Ishikawa (cell line): ENCODE results near the gene FGF21.
A peak's percentile ranks its signal among the peaks of the same experiment; 100 is the strongest.

Source experiments
- CREB1 ChIP-seq: IDR thresholded peaks from 2 replicates; pipeline ENCODE4 v1.6.1; 2012; ENCODE audit warnings: low read depth
- EP300 ChIP-seq: IDR thresholded peaks from 2 replicates; pipeline ENCODE4 v1.6.1; 2012; ENCODE audit warnings: borderline replicate concordance
- FOXM1 ChIP-seq: IDR thresholded peaks from 2 replicates; pipeline ENCODE4 v1.6.1; 2012; ENCODE audit warnings: low read depth, borderline replicate concordance
- NFIC ChIP-seq: IDR thresholded peaks from 2 replicates; pipeline ENCODE4 v1.6.1; 2012
- REST ChIP-seq: IDR thresholded peaks from 2 replicates; pipeline ENCODE4 v1.6.1; 2012; ENCODE audit warnings: low read depth, mild to moderate bottlenecking
- TAF1 ChIP-seq: IDR thresholded peaks from 2 replicates; pipeline ENCODE4 v1.6.1; 2012; ENCODE audit warnings: low read depth, mild to moderate bottlenecking
- TEAD4 ChIP-seq: IDR thresholded peaks from 2 replicates; pipeline ENCODE4 v1.6.1; 2012
- USF1 ChIP-seq: IDR thresholded peaks from 2 replicates; pipeline ENCODE4 v1.6.1; 2012

- TF ChIP-seq TAF1 (0 out of 2 replicates have a peak, but pooled peaks have one; percentile 17), EP300 (no peak), TEAD4 (peak; percentile 37; the same call in 1 of the 2 replicates), NFIC (no peak; the same call in 1 of the 2 replicates), FOXM1 (peak; percentile 87), REST (no peak), USF1 (peak; percentile 70), CREB1 (peak; percentile 45; the same call in 1 of the 2 replicates)
These were observed 34.6 kb upstream of the FGF21 start for GRCh38 chr19:48720613-48721296.
